Stimulated activated naive CD8-positive, alpha-beta T cell treated with anti-CD3 and anti-CD28 coated beads, Interleukin-15, Interleukin-2, amounts not matched to agents 100 ng/mL and 50 ng/mL, for 24 hours (primary cell): ENCODE measurements around the gene PCNX1.

Experiments used
- H3K27ac Mint-ChIP-seq: one replicate; pipeline ENCODE4 v1.8.0; 2021; ENCODE audit warnings: mild to moderate bottlenecking, mixed read lengths
- H3K27me3 Mint-ChIP-seq: one replicate; pipeline ENCODE4 v1.8.0; 2021; ENCODE audit warnings: mixed read lengths
- H3K36me3 Mint-ChIP-seq: one replicate; pipeline ENCODE4 v1.8.0; 2021; ENCODE audit warnings: low read depth, mixed read lengths
- H3K4me1 Mint-ChIP-seq: one replicate; pipeline ENCODE4 v1.8.0; 2021; ENCODE audit warnings: low read depth, mixed read lengths
- H3K4me3 Mint-ChIP-seq: one replicate; pipeline ENCODE4 v1.8.0; 2021; ENCODE audit warnings: mild to moderate bottlenecking, mixed read lengths
- H3K9me3 Mint-ChIP-seq: one replicate; pipeline ENCODE4 v1.8.0; 2021; ENCODE audit warnings: mixed read lengths

PCNX1 gene

GRCh38 chr14:70884595-70885342 is 22.5 kb upstream of the PCNX1 start:
- Mint-ChIP-seq H3K27ac (peak overlapping the region; percentile 76), H3K4me3 (peak overlapping the region; percentile 8), H3K27me3 (peaks cover 4% of the 10 kb centered on the region), H3K9me3 (no peaks in the 10 kb centered on the region), H3K4me1 (peaks cover 84% of the 10 kb centered on the region), H3K36me3 (no peaks in the 10 kb centered on the region)

GRCh38 chr14:70885343-70886022 is 21.8 kb upstream of the PCNX1 start:
- H3K4me1 Mint-ChIP-seq: peaks cover 87% of the 10 kb centered on the region

GRCh38 chr14:70886421-70887206 is 20.6 kb upstream of the PCNX1 start:
- peaks cover 4% of the 10 kb centered on the region for H3K27me3 Mint-ChIP-seq
- H3K4me1 Mint-ChIP-seq: peaks cover 89% of the 10 kb centered on the region
- peak overlapping the region; percentile 62 for H3K4me3 Mint-ChIP-seq
- peak overlapping the region; percentile 90 for H3K27ac Mint-ChIP-seq
- no peaks in the 10 kb centered on the region for H3K36me3 Mint-ChIP-seq
- H3K9me3 Mint-ChIP-seq: no peaks in the 10 kb centered on the region

More at GRCh38 chr14:70885343-70886022, 21.8 kb upstream of the PCNX1 start:
- H3K27ac Mint-ChIP-seq: peak overlapping the region; percentile 90
- no peak overlapping the region for H3K4me3 Mint-ChIP-seq
- H3K27me3 Mint-ChIP-seq: peaks cover 4% of the 10 kb centered on the region
- no peaks in the 10 kb centered on the region for H3K36me3 Mint-ChIP-seq
- H3K9me3 Mint-ChIP-seq: no peaks in the 10 kb centered on the region

GRCh38 chr14:70887207-70887681 is 20.0 kb upstream of the PCNX1 start:
- H3K36me3 Mint-ChIP-seq: no peaks in the 10 kb centered on the region
- peak overlapping the region; percentile 90 for H3K27ac Mint-ChIP-seq
- H3K27me3 Mint-ChIP-seq: peaks cover 3% of the 10 kb centered on the region

GRCh38 chr14:70887737-70888499 is 19.3 kb upstream of the PCNX1 start:
- H3K36me3 Mint-ChIP-seq: no peaks in the 10 kb centered on the region
- H3K4me1 Mint-ChIP-seq: peaks cover 86% of the 10 kb centered on the region
- H3K27me3 Mint-ChIP-seq: no peaks in the 10 kb centered on the region
- H3K9me3 Mint-ChIP-seq: no peaks in the 10 kb centered on the region
- H3K27ac Mint-ChIP-seq: peak overlapping the region; percentile 90
- peak overlapping the region; percentile 62 for H3K4me3 Mint-ChIP-seq

More at GRCh38 chr14:70887207-70887681, 20.0 kb upstream of the PCNX1 start:
- H3K9me3 Mint-ChIP-seq: no peaks in the 10 kb centered on the region
- H3K4me1 Mint-ChIP-seq: peaks cover 87% of the 10 kb centered on the region
- H3K4me3 Mint-ChIP-seq: peak overlapping the region; percentile 62

- H3K4me1 Mint-ChIP-seq: peaks cover 86% of the 10 kb centered on the region
- H3K9me3 Mint-ChIP-seq: no peaks in the 10 kb centered on the region
- H3K27me3 Mint-ChIP-seq: no peaks in the 10 kb centered on the region
- no peak overlapping the region for H3K4me3 Mint-ChIP-seq
- no peaks in the 10 kb centered on the region for H3K36me3 Mint-ChIP-seq
- no peak overlapping the region for H3K27ac Mint-ChIP-seq
Observed at GRCh38 chr14:70888681-70889175, 18.5 kb upstream of the PCNX1 start.

GRCh38 chr14:70889555-70889954 is 17.7 kb upstream of the PCNX1 start:
- Mint-ChIP-seq H3K4me1 (peaks cover 86% of the 10 kb centered on the region), H3K27ac (no peak overlapping the region), H3K4me3 (no peak overlapping the region), H3K9me3 (no peaks in the 10 kb centered on the region), H3K27me3 (no peaks in the 10 kb centered on the region), H3K36me3 (no peaks in the 10 kb centered on the region)

- Mint-ChIP-seq H3K9me3 (no peaks in the 10 kb centered on the region), H3K4me3 (no peak overlapping the region), H3K36me3 (no peaks in the 10 kb centered on the region), H3K27ac (no peak overlapping the region), H3K27me3 (no peaks in the 10 kb centered on the region), H3K4me1 (peaks cover 78% of the 10 kb centered on the region)
Observed at GRCh38 chr14:70890826-70891659, 16.2 kb upstream of the PCNX1 start.

GRCh38 chr14:70891737-70892136 is 15.5 kb upstream of the PCNX1 start:
- H3K9me3 Mint-ChIP-seq: no peaks in the 10 kb centered on the region
- H3K27me3 Mint-ChIP-seq: no peaks in the 10 kb centered on the region
- H3K36me3 Mint-ChIP-seq: no peaks in the 10 kb centered on the region
- no peak overlapping the region for H3K4me3 Mint-ChIP-seq
- peaks cover 71% of the 10 kb centered on the region for H3K4me1 Mint-ChIP-seq
- H3K27ac Mint-ChIP-seq: no peak overlapping the region

- Mint-ChIP-seq H3K9me3 (no peaks in the 10 kb centered on the region), H3K4me1 (peaks cover 58% of the 10 kb centered on the region), H3K27me3 (no peaks in the 10 kb centered on the region), H3K27ac (no peak overlapping the region), H3K4me3 (peak overlapping the region; percentile 40), H3K36me3 (no peaks in the 10 kb centered on the region)
Observed at GRCh38 chr14:70893062-70893845, 14.0 kb upstream of the PCNX1 start.

GRCh38 chr14:70893858-70894291 is 13.4 kb upstream of the PCNX1 start:
- Mint-ChIP-seq H3K4me3 (peak overlapping the region; percentile 28), H3K36me3 (no peaks in the 10 kb centered on the region), H3K27ac (peak overlapping the region; percentile 1), H3K4me1 (peaks cover 59% of the 10 kb centered on the region), H3K27me3 (no peaks in the 10 kb centered on the region), H3K9me3 (no peaks in the 10 kb centered on the region)

- H3K4me1 Mint-ChIP-seq: peaks cover 52% of the 10 kb centered on the region
- H3K36me3 Mint-ChIP-seq: no peaks in the 10 kb centered on the region
- H3K27ac Mint-ChIP-seq: no peak overlapping the region
- no peak overlapping the region for H3K4me3 Mint-ChIP-seq
- H3K27me3 Mint-ChIP-seq: no peaks in the 10 kb centered on the region
- no peaks in the 10 kb centered on the region for H3K9me3 Mint-ChIP-seq
Observed at GRCh38 chr14:70894868-70895267, 12.4 kb upstream of the PCNX1 start.

- Mint-ChIP-seq H3K4me1 (peaks cover 51% of the 10 kb centered on the region), H3K27ac (no peak overlapping the region), H3K36me3 (no peaks in the 10 kb centered on the region), H3K27me3 (no peaks in the 10 kb centered on the region), H3K9me3 (no peaks in the 10 kb centered on the region), H3K4me3 (no peak overlapping the region)
Observed at GRCh38 chr14:70896317-70896716, 10.9 kb upstream of the PCNX1 start.
